ENCODE data around the gene SRP19. TPM values are rescaled to one million over a fixed set of nuclear protein-coding genes. Genes with fewer than 3 reads are reported as not detected.
"Not testable (repeated sequence)": the region's sequence is repeated elsewhere in the genome, so short reads cannot be mapped to it uniquely, and the experiment has no call there.

Gene SRP19
- total RNA-seq, 1 donor from 2014 or later, result 55.6 TPM

- no peak for DNase-seq (ENCODE audit: low spot score)
These were observed 8.9 kb downstream of the SRP19 start for GRCh38 chr5:112869948-112870347.

- no peak for DNase-seq (ENCODE audit: low spot score)
These were observed 9.9 kb downstream of the SRP19 start for GRCh38 chr5:112870966-112871365.

- DNase-seq (ENCODE audit: low spot score), result no peak
These were observed 15.3 kb downstream of the SRP19 start for GRCh38 chr5:112876362-112876761.

GRCh38 chr5:112878101-112878500 lies 17.0 kb downstream of the SRP19 start:
- no peak for DNase-seq (ENCODE audit: low spot score)

GRCh38 chr5:112878760-112879159 lies 17.7 kb downstream of the SRP19 start:
- DNase-seq (ENCODE audit: low spot score), result no peak

- DNase-seq (ENCODE audit: low spot score), result no peak
These were observed 19.3 kb downstream of the SRP19 start for GRCh38 chr5:112880219-112880964.

- no peak for DNase-seq (ENCODE audit: low spot score)
These were observed 22.1 kb downstream of the SRP19 start for GRCh38 chr5:112883192-112883591.

GRCh38 chr5:112885001-112885400 lies 23.9 kb downstream of the SRP19 start:
- DNase-seq (ENCODE audit: low spot score), result no peak

GRCh38 chr5:112886975-112887374 lies 25.9 kb downstream of the SRP19 start:
- no peak for DNase-seq (ENCODE audit: low spot score)

- not testable (repeated sequence) for DNase-seq (ENCODE audit: low spot score)
These were observed 31.0 kb downstream of the SRP19 start for GRCh38 chr5:112892066-112892465.

GRCh38 chr5:112892776-112893175 lies 31.7 kb downstream of the SRP19 start:
- DNase-seq (ENCODE audit: low spot score), result no peak

GRCh38 chr5:112895682-112896081 lies 34.6 kb downstream of the SRP19 start:
- no peak for DNase-seq (ENCODE audit: low spot score)

GRCh38 chr5:112902561-112902960 lies 41.5 kb downstream of the SRP19 start:
- no peak for DNase-seq (ENCODE audit: low spot score)

- DNase-seq (ENCODE audit: low spot score), result not testable (repeated sequence)
These were observed 43.9 kb downstream of the SRP19 start for GRCh38 chr5:112904996-112905395.

- DNase-seq (ENCODE audit: low spot score), result no peak
These were observed 45.5 kb downstream of the SRP19 start for GRCh38 chr5:112906637-112907036.

GRCh38 chr5:112907166-112907631 lies 46.1 kb downstream of the SRP19 start:
- no peak for DNase-seq (ENCODE audit: low spot score)

GRCh38 chr5:112908854-112909253 lies 47.8 kb downstream of the SRP19 start:
- DNase-seq (ENCODE audit: low spot score), result no peak

GRCh38 chr5:112910529-112910928 lies 49.4 kb downstream of the SRP19 start:
- DNase-seq (ENCODE audit: low spot score), result no peak

GRCh38 chr5:112914584-112914983 lies 53.5 kb downstream of the SRP19 start:
- DNase-seq (ENCODE audit: low spot score), result no peak

GRCh38 chr5:112915831-112916230 lies 54.7 kb downstream of the SRP19 start:
- no peak for DNase-seq (ENCODE audit: low spot score)

GRCh38 chr5:112917453-112917995 lies 56.4 kb downstream of the SRP19 start:
- DNase-seq (ENCODE audit: low spot score), result no peak

GRCh38 chr5:112918136-112918535 lies 57.0 kb downstream of the SRP19 start:
- DNase-seq (ENCODE audit: low spot score), result no peak

GRCh38 chr5:112918679-112919078 lies 57.6 kb downstream of the SRP19 start:
- no peak for DNase-seq (ENCODE audit: low spot score)

Data from mesenteric fat pad (tissue), 1 donor.